ENCODE measurements around the gene AKR1E2. TPM values are rescaled to one million over a fixed set of nuclear protein-coding genes. Genes with fewer than 3 reads are reported as not detected.

AKR1E2 gene
- total RNA-seq, 2 experiments from 2014 or later = 6.1 to 6.5 TPM

- H3K27me3 Mint-ChIP-seq = no peaks in the 10 kb centered on the region
- no peak overlapping the region for H3K27ac Mint-ChIP-seq
- no peak overlapping the region for H3K4me3 Mint-ChIP-seq
- DNase-seq (no peak), ATAC-seq (no peak)
- intact Hi-C loops (cut with micrococcal nuclease) = no loop called here
- H3K36me3 Mint-ChIP-seq (ENCODE audit: low read depth) = peaks cover 3% of the 10 kb centered on the region
- ChIA-PET POLR2A (interaction anchor here (1.0 kb wide), 1 partner anchor 335 kb away, joined by 3 read pairs; no protein-coding TSS in a partner anchor), CTCF (interaction anchor here (1.4 to 11.1 kb wide), 4 partner anchors 9 to 546 kb away, joined by 3 to 90 read pairs (median 16); no protein-coding TSS in a partner anchor)
- peaks cover 17% of the 10 kb centered on the region for H3K4me1 Mint-ChIP-seq (ENCODE audit: low read depth)
- H3K9me3 Mint-ChIP-seq = no peaks in the 10 kb centered on the region
- TF ChIP-seq, protein P1, sequence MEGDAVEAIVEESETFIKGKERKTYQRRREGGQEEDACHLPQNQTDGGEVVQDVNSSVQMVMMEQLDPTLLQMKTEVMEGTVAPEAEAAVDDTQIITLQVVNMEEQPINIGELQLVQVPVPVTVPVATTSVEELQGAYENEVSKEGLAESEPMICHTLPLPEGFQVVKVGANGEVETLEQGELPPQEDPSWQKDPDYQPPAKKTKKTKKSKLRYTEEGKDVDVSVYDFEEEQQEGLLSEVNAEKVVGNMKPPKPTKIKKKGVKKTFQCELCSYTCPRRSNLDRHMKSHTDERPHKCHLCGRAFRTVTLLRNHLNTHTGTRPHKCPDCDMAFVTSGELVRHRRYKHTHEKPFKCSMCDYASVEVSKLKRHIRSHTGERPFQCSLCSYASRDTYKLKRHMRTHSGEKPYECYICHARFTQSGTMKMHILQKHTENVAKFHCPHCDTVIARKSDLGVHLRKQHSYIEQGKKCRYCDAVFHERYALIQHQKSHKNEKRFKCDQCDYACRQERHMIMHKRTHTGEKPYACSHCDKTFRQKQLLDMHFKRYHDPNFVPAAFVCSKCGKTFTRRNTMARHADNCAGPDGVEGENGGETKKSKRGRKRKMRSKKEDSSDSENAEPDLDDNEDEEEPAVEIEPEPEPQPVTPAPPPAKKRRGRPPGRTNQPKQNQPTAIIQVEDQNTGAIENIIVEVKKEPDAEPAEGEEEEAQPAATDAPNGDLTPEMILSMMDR (IDR thresholded peaks at IDR 0.05) = no peak
These were observed 11.5 kb downstream of the AKR1E2 start for GRCh38 chr10:4837551-4837950.

DNA sequence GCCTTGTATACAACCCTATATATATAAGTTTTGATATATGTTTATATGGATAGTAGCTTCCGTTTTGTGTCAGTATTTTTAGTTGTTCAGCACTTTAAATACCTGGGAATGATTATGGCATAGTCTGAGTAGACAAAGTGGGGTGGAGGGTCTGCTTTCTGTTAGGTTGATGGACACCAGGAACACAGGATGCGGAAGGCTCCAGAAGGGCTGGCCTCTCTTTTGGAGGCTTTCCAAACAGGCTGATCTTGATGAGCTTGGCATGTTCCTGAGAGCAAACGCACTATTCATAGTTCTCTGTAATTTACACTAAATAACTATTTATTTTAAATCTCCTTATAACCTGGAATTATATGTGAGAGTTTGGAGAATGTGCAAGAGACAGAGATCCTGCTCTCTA lies 12.7 kb downstream of the AKR1E2 start:
- peaks cover 3% of the 10 kb centered on the region for H3K36me3 Mint-ChIP-seq (ENCODE audit: low read depth)
- ChIA-PET POLR2A (no interaction called here), CTCF (interaction anchor here (3.9 to 11.1 kb wide), 2 partner anchors 12 to 24 kb away, joined by 27 to 90 read pairs; no protein-coding TSS in a partner anchor)
- ATAC-seq (no peak), DNase-seq (no peak)
- no peak overlapping the region for H3K27ac Mint-ChIP-seq
- H3K4me3 Mint-ChIP-seq = no peak overlapping the region
- intact Hi-C loops (cut with micrococcal nuclease) = no loop called here
- H3K9me3 Mint-ChIP-seq = no peaks in the 10 kb centered on the region
- TF ChIP-seq, protein P1 (IDR thresholded peaks at IDR 0.05) = no peak
- no peaks in the 10 kb centered on the region for H3K27me3 Mint-ChIP-seq
- H3K4me1 Mint-ChIP-seq (ENCODE audit: low read depth) = peaks cover 17% of the 10 kb centered on the region

DNA sequence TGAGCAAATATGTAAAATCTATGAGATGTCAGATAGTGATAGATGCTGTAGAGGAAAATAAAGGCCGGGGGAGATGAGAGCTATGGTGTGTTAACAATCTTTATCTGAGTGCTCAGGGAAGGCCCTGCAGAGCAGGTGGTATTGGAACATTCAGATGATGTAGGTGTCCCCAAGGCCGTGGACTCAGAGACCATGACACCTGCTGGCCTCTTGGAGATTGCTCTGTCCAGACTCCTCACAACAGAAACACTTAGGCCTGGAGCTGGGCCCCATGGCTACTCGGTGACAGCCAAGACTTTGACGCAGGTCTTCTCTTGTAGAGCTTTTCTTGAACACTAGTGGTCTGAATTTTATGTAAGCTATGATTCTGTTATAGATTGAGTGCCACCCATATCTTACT lies 13.3 kb downstream of the AKR1E2 start:
- Mint-ChIP-seq H3K9me3 (no peaks in the 10 kb centered on the region), H3K36me3 (ENCODE audit: low read depth) (peaks cover 5% of the 10 kb centered on the region), H3K4me3 (no peak overlapping the region), H3K27me3 (peaks cover 2% of the 10 kb centered on the region), H3K4me1 (ENCODE audit: low read depth) (peaks cover 17% of the 10 kb centered on the region), H3K27ac (no peak overlapping the region)
- intact Hi-C loops (cut with micrococcal nuclease) = no loop called here
- ATAC-seq = no peak
- ChIA-PET CTCF (interaction anchor here (11.1 kb wide), 1 partner anchor 11 kb away, joined by 90 read pairs; no protein-coding TSS in a partner anchor), POLR2A (no interaction called here)
- no peak for DNase-seq
- TF ChIP-seq, protein P1 (IDR thresholded peaks at IDR 0.05) = no peak

DNA sequence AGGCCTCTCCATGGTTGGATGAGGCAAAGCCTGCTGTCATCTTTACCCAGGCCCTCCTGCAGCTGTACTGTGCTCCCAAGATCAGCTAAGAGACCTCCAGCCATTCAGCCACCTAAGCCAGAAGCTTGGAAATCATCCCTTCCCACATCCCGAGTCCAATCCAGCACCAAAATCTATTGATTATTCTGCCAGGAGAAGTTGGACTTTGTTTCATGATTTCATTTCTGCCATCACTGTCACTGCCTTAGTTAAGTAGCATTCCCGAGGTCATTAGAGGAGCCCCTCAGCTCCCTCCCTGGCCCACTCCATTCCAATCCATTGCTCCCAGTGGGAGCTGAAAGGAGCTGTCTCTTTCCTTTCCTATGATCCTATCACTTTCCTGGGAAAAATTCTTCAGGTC lies 14.1 kb downstream of the AKR1E2 start:
- H3K36me3 Mint-ChIP-seq (ENCODE audit: low read depth) = peaks cover 5% of the 10 kb centered on the region
- H3K27ac Mint-ChIP-seq = no peak overlapping the region
- intact Hi-C loops (cut with micrococcal nuclease) = no loop called here
- TF ChIP-seq, protein P1 (IDR thresholded peaks at IDR 0.05) = no peak
- no peaks in the 10 kb centered on the region for H3K9me3 Mint-ChIP-seq
- H3K27me3 Mint-ChIP-seq = peaks cover 2% of the 10 kb centered on the region
- H3K4me3 Mint-ChIP-seq = no peak overlapping the region
- ATAC-seq = no peak
- CTCF ChIA-PET = interaction anchor here (1.1 to 11.1 kb wide), 3 partner anchors 10 to 32 kb away, joined by 4 to 90 read pairs (median 5); no protein-coding TSS in a partner anchor
- DNase-seq = no peak
- POLR2A ChIA-PET = no interaction called here
- peaks cover 13% of the 10 kb centered on the region for H3K4me1 Mint-ChIP-seq (ENCODE audit: low read depth)

GRCh38 chr10:4843525-4844180 lies 17.6 kb downstream of the AKR1E2 start:
- H3K4me3 Mint-ChIP-seq = no peak overlapping the region
- H3K27me3 Mint-ChIP-seq = peaks cover 2% of the 10 kb centered on the region
- ChIA-PET POLR2A (no interaction called here), CTCF (interaction anchor here (0.9 kb wide), 1 partner anchor 419 kb away, joined by 3 read pairs; no protein-coding TSS in a partner anchor)
- DNase-seq (no peak), ATAC-seq (no peak)
- no peak overlapping the region for H3K27ac Mint-ChIP-seq
- TF ChIP-seq, protein P1 (IDR thresholded peaks at IDR 0.05) = no peak
- intact Hi-C loops (cut with micrococcal nuclease) = no loop called here
- peaks cover 2% of the 10 kb centered on the region for H3K36me3 Mint-ChIP-seq (ENCODE audit: low read depth)
- H3K9me3 Mint-ChIP-seq = no peaks in the 10 kb centered on the region
- H3K4me1 Mint-ChIP-seq (ENCODE audit: low read depth) = no peaks in the 10 kb centered on the region

Data from activated CD8-positive, alpha-beta T cell treated with anti-CD3 and anti-CD28 coated beads for 36 hours (primary cell).